NB4 (cell line): ENCODE results near the gene ATF7IP2.
"Not testable (repeated sequence)": the region's sequence is repeated elsewhere in the genome, so short reads cannot be mapped to it uniquely, and the experiment has no call there.

Source experiments
- DNase-seq: peaks from one replicate; pipeline ENCODE4 v3.0.0; 2010; ENCODE audit warnings: low read depth
- H3K4me3 ChIP-seq: one replicate; pipeline ENCODE4 v1.5.1; 2011; ENCODE audit warnings: mild to moderate bottlenecking, low read depth, low read length, moderate library complexity
- MYC ChIP-seq: IDR thresholded peaks from 2 replicates; pipeline ENCODE4 v1.6.1; 2011; ENCODE audit warnings: low read depth, low read length
- POLR2A ChIP-seq: IDR thresholded peaks from 2 replicates; pipeline ENCODE4 v1.6.1; 2011; ENCODE audit warnings: mild to moderate bottlenecking; ENCODE audit not compliant: insufficient read length; ENCODE audit errors: extremely low read depth
- TF ChIP-seq, protein P1 (sequence below): IDR thresholded peaks from 2 replicates; pipeline ENCODE4 v1.6.1; 2011; ENCODE audit warnings: low read depth, low read length
- TF ChIP-seq, protein P2 (sequence below): IDR thresholded peaks from one replicate; pipeline ENCODE4 v1.5.1; 2012; ENCODE audit warnings: low read depth, low read length

Gene ATF7IP2

DNA sequence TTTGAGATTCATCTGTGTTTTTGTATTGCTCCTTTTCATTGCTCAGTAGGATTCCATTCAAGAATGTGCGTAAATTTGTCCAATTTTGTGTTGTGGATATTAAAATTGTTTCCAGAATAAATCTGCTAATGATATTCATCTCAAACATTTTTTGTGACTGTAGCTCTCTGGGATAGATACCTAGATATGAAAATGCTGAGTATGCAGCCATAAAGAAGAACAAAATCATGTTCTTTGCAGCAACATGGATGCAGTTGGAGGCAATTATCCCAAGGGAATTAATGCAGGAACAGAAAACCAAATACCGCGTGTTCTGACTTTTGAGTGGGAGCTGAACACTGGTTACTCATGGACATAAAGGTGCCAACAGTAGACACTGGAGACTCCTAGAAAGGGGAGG lies 40.2 kb upstream of the ATF7IP2 start:
- H3K4me3 ChIP-seq: no peak overlapping the region
- TF ChIP-seq MYC: no peak
- TF ChIP-seq, protein P1, sequence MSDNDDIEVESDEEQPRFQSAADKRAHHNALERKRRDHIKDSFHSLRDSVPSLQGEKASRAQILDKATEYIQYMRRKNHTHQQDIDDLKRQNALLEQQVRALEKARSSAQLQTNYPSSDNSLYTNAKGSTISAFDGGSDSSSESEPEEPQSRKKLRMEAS: no peak
- no peak for TF ChIP-seq POLR2A
- no peak for DNase-seq

DNA sequence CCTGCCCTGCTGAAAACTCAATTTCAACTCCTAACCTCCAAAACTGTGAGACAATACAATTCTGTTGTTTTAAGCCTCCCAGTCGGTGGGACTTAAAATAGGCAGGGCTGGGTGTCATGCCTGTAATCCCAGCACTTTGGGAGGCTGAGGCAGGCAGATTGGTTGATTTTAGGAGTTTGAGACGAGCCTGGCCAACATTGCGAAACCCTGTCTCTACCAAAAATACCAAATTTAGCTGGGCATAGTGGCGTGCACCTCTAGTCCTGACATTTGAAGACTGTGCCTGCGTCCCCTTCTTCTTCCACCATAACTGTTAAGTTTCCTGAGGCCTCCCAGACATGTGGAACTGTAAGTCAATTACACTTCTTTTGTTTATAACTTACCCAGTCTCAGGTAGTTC lies 36.0 kb upstream of the ATF7IP2 start:
- H3K4me3 ChIP-seq: no peak overlapping the region
- TF ChIP-seq MYC (no peak), POLR2A (no peak)
- TF ChIP-seq, protein P2, sequence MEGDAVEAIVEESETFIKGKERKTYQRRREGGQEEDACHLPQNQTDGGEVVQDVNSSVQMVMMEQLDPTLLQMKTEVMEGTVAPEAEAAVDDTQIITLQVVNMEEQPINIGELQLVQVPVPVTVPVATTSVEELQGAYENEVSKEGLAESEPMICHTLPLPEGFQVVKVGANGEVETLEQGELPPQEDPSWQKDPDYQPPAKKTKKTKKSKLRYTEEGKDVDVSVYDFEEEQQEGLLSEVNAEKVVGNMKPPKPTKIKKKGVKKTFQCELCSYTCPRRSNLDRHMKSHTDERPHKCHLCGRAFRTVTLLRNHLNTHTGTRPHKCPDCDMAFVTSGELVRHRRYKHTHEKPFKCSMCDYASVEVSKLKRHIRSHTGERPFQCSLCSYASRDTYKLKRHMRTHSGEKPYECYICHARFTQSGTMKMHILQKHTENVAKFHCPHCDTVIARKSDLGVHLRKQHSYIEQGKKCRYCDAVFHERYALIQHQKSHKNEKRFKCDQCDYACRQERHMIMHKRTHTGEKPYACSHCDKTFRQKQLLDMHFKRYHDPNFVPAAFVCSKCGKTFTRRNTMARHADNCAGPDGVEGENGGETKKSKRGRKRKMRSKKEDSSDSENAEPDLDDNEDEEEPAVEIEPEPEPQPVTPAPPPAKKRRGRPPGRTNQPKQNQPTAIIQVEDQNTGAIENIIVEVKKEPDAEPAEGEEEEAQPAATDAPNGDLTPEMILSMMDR: no peak
- TF ChIP-seq, protein P1: no peak
- DNase-seq: no peak

DNA sequence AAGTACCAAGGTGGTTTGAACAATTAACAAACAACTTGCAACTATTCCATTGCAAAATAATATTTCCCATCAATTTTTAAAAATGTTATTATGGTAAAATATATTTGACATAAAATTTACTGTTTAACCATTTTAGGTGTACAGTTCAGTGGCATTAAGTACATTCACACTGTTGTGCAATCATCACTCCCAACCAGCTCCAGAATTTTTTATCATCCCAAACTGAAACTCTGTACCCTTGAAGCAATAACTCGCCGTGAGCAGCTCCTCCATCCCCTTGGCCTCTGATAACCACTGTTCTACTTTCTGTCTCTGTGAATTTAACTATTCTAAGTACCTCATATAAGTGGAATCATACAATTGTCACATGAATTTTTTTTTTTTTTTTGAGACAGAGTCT lies 33.6 kb upstream of the ATF7IP2 start:
- no peak overlapping the region for H3K4me3 ChIP-seq
- TF ChIP-seq POLR2A (no peak), MYC (no peak)
- TF ChIP-seq, protein P1: no peak
- TF ChIP-seq, protein P2: no peak
- DNase-seq: no peak

DNA sequence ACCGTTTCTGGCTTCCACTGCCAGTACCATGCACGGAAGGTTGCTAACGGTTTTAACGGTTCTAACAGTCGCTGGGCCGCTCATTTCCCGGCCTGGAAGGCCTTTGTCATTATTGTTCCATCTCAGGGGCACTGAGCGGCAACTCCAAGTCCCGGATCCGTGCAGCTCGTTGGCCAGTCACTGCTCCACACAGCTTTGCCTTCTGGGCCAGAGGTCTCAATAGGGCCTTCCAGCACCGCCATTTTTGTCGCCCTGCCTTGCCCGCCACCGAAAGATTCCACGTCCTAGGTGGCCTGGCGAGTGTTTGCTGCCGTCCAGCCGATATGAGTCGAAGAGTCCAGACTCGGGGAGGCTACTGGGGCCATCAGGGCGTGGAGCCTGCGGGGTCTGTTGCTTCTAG lies 30.3 kb upstream of the ATF7IP2 start:
- TF ChIP-seq, protein P2: no peak
- TF ChIP-seq POLR2A (no peak), MYC (no peak)
- TF ChIP-seq, protein P1: no peak
- DNase-seq: no peak
- H3K4me3 ChIP-seq: no peak overlapping the region

DNA sequence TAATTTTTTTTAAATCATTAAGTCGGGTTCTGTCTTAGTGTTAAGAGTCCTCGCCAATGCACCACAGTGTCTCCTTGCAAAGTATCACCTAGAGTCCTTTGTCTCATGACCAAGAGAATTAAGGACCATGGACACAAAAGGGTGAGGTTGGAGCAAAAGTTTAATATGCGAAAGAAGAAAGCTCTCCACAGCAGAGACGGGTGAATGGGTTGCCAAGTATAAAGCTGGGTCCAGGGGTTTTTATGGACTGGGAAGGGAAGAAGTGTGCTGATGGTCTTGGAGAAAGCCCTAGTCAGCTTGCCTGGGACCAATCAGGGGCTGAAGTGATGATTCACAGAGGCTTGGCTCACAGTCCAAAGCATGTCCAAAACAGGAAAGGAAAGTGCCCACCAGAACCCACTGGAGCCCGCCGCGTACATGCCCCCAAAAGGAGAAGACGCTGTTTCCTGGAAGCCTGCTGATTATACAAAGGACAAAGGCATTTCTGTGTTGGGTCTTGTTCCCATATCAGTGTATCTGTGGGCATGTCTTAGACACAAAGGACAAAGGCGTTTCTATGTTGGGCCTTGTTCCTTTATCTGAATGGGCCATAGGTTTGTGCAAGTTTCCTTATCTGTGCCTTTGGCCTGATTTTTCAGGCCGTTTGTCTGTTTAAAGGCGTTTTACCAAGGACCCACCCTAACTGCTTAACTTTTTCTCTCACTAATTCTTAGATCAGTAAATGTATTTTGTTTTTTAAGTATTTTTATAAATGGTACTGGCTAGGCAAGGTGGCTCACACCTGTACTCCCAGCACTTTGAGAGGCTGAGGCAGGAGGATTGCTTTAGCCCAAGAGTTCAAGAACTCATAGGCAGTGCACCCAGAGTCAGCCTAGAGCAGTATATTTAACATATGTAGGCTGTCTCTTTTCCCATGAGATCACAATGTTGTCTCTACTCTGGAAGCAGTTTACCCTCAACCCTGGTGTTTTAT lies 28.7 kb upstream of the ATF7IP2 start:
- no peak for TF ChIP-seq POLR2A
- TF ChIP-seq MYC: no peak
- TF ChIP-seq, protein P2: no peak
- TF ChIP-seq, protein P1: no peak
- no peak for DNase-seq

DNA sequence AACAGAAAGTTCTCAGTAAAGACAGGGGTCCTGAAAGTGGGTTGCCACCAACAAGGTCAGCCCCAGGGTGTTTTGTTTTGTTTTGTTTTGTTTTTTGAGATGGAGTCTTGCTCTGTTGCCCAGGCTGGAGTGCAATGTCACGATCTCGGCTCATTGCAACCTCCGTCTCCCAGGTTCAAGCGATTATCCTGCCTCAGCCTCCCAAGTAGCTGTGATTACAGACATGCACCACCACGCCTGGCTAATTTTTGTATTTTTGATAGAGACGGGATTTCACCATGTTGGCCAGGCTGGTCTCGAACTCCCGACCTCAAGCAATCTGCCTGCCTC lies 24.1 kb upstream of the ATF7IP2 start:
- H3K4me3 ChIP-seq, DNase-seq: not testable (repeated sequence)

More for the DNA sequence above, 28.7 kb upstream of the ATF7IP2 start:
- no peak overlapping the region for H3K4me3 ChIP-seq

DNA sequence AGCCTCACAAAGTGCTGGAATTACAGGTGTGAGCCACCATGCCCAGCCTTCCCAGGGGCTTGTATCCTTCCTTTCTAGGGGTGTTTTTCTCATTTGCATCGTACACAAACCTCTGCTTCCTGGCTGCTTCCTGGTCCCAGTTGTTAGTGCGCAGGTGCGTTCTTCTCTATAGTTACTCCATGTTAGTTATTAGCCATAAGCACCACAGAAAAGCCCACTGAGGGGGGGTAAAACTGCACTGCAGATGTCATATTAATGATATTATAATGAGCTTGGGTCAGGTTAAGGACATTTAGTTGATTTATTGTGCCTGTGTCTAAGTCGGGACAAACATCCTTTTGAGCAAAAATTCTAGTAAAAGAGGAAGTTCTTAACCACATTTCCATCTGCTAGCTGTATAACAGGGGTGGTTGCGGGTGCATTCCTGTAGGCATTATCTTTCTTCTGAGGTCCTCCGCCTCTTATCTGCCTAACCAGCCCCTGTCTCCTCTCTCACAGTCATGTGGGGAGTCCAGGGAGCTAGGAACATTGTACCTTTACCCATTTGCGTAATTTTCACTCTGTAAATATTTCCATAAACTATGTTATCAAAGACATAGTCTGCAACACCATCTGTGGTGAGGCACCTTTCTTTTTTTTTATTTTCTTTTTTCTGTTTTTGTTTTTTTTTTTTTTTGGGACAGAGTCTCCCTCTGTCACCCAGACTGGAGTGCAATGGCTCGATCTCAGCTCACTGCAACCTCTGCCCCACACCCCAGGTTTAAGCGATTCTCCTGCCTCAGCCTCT lies 23.6 kb upstream of the ATF7IP2 start:
- H3K4me3 ChIP-seq: no peak overlapping the region
- TF ChIP-seq, protein P2: no peak
- TF ChIP-seq, protein P1: peak; percentile 30; the same call in 1 of the 2 replicates
- TF ChIP-seq MYC: no peak
- DNase-seq: peak; percentile 92

DNA sequence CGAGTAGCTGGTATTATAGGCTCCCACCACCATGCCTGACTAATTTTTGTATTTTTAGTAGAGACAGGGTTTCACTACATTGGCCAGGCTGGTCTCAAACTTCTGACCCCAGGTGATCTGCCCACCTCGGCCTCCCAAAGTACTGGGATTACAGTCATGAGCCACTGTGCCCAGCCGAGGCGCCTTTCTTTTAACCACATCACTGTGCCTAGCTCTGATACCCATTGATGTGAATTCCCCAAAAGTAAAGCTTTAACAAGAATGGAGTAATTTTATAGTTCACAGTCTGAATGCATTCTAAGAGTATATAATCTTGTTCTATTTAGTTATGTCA lies 23.0 kb upstream of the ATF7IP2 start:
- not testable (repeated sequence) for DNase-seq

DNA sequence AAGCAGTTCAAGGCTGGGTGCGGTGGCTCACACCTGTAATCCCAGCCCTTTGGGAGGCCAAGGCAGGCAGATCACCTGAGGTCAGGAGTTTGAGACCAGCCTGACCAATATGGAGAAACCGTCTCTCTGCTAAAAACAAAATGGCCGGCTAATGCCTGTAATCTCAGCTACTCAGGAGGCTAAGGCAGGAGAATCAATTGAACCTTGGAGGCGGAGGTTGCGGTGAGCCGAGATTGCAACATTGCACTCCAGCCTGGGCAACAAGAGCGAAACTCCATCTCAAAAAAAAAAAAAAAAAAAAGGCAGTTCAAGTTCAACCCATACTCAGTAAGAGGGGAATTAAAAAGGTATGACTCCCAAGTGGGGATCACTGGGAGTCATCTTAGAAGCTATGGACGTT lies 19.2 kb upstream of the ATF7IP2 start:
- not testable (repeated sequence) for H3K4me3 ChIP-seq, DNase-seq

More for the DNA sequence above, 23.0 kb upstream of the ATF7IP2 start:
- H3K4me3 ChIP-seq: not testable (repeated sequence)
